Measurements from ENCODE around the gene PDE4D.

The PDE4D gene

DNA sequence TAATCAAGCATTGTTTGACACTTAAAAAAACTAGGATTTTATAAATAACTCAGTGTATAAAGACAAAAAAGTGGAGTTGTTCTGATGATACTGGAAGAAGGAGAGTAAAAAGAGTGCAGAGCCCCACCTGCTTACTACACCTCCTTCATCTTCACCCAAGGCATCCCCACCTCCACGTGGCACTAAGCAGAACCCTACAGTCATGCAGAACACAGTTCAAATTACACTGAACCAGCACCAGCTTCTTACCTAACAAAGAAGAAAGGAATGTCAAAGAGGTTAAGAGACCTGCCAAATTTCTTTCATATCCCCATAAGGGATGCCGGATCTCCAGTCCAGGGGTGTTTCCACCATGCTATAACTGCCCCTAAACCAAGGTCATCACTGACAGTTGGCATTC, 55.5 kb downstream of the PDE4D start:
- no peak for FAIRE-seq

DNA sequence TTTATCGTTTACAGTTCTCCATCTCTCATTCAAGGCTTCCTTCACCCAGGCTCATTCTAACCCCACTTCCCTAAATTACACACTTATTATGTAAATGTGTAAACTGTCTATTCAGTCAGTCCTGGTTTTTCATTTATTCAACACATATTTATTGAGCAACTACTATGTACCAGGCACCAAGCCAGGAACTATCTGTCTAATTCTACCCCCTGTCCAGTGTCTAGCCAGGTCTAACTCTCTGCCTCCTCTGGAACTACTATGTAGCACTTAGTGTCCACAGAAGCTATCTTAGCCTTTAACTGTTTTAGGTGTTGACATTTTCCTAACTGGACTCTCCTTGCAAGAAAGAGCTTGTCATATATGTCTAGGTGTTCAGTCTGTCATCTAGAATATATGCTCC, 56.5 kb downstream of the PDE4D start:
- FAIRE-seq: no peak

DNA sequence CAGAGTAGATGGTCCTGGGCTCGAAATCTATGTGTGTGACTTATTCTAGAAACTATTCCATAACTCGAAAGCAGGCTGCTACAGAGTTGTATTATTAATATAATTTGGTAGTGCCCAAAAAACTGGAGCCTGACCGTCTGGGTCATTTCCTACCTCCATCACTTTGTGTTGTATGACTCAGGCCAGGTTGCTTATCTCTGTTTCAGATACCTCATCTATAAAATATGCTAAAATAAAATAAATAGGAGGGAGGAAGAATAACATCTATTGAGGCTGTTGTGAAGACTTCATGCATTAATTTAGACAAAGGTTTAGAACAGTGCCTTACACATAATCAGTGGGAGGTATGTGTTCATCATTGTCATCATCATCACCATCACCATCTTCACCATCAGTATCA, 57.7 kb downstream of the PDE4D start:
- FAIRE-seq: no peak

DNA sequence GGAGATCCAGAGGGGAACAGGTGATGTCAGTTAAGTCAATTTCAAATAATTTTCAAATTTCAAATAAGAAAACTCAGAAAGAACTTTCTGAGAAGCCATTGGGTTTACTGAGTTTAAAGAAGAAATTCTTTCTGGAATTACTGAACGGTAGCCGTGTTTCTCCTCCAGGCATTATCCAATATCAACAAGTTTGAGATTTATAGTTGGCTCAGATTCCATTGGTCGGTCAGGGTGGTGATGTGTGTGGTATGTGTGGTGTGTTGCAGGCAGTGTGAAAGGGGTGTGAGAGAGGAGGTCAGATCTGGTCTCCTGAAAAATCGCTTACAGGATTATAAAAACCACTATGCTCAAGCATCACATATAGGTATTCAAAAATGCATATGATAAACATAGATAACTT, 60.1 kb downstream of the PDE4D start:
- FAIRE-seq: no peak

- FAIRE-seq: no peak
Measured at GRCh38 chr5:59832577-59833301, 60.8 kb downstream of the PDE4D start.

DNA sequence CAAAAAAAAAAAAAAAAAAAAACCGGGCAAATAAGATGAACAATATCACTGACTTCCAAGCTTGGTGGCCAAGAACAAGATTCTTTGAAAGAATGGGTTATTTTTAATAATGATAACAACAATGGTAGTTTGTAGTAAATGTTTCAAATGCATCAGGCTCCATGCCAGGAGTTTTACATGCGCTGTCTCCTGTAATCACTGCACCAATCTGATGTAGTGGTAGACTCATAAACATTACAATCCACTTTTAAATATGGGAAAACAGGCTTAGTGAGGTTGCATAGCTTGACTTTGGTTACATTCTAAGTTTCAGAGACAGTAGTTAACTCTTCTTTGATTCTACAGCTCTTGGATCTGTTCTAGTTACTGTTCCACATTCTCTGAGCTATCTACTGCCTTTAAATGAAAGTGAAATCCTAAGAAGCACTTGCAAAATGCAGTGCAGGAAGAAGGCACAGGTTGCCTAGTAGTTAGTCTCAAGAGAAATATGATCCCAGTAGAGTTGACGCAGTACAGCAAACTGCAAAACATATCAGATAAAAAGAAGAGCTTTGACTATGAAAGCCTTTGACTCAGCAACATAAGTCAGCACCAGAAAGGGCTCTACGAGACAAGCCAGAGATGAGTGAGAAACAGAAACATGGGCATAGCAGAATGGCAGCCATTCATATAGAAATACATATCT, 62.1 kb downstream of the PDE4D start:
- no peak for FAIRE-seq

DNA sequence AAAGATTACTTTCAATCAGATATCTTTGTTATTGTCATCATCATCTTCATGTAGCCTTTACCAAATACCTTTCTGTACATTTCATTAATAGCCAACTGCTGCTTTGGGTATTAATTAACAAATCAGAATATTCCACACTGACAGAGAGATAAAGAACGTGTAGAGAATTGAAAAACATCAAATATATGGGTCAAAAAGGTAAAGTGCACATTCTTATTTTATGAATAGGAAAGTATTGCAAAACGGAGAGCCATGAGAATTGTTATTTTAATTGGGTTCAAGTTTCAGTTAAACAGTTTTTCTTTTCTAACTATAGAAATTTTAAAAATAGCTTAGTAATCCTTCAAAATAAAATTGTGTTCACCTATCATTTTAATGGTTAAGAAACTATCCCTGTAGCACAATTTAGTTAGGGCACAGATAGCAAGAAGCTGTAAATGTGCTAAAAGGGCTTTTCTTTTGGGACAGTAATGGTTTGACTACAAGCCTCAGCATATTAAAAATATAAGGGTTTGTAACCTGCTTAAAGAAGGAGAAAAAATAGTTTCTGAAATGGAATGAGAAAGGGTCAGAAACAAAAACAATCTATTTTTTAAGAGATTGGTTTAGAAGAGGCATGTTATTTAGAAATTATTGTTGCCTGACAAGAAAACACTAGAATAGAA, 62.9 kb downstream of the PDE4D start:
- FAIRE-seq: no peak

- no peak for FAIRE-seq
Measured at GRCh38 chr5:59829922-59830321, 63.6 kb downstream of the PDE4D start.

- FAIRE-seq: no peak
Measured at GRCh38 chr5:59829386-59829785, 64.1 kb downstream of the PDE4D start.

DNA sequence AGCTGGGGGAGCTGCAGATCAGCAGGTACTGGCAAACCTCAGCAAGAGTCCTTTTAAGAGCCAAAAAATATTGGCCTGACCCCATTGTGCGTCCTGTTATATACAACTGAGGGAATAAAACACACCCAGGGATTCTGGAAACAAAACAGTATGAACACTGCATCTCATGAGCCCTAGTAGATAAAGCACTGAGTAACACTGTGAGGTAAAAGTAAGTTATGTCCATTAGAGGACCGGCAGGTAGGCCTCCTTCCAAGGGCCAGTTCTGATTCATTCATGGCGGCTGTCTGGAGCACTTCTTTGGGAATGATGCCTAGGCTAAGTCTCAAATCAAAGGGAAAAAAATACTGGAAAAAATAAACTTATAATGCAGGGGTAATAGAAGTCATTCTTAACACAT, 64.9 kb downstream of the PDE4D start:
- no peak for FAIRE-seq

- no peak for FAIRE-seq
Measured at GRCh38 chr5:59826996-59827395, 66.5 kb downstream of the PDE4D start.

DNA sequence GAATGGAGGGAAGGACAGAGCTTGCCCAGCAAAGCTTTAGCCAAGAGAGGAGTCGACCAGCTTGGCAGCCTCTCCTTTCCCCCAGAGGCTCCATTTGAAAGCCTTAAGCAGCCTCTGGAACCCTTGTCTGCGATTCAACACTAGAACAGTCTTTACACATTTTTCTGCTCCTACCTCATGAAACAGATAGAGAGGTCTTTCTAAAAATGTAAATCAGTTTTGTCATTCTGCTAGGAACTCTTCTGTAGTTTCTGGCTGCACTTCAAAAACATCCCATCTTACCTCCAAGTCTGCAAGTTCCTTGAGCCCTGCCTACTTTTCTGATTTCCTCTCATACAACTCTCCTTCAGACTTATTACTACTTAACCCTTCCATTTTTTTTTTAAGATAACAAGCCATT, 70.1 kb downstream of the PDE4D start:
- no peak for FAIRE-seq

DNA sequence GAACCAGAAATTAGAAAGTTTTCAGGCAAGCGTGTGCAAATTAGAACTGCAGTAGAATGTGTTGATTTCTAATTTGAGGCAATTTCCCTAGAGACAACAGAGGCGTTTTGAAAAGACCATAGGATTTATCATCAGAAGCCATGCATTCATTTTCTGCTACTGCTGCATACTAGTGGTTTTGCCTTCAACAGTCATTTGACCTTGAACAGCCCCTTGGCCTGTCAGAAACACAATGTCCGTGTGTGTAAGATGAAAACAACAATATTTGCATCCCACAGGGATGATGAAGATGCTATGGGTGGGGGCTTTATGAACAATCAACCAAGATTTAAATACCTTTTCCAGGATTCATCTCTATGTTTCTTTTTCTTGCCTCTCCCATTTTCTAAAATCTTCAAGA, 73.7 kb downstream of the PDE4D start:
- no peak for FAIRE-seq

DNA sequence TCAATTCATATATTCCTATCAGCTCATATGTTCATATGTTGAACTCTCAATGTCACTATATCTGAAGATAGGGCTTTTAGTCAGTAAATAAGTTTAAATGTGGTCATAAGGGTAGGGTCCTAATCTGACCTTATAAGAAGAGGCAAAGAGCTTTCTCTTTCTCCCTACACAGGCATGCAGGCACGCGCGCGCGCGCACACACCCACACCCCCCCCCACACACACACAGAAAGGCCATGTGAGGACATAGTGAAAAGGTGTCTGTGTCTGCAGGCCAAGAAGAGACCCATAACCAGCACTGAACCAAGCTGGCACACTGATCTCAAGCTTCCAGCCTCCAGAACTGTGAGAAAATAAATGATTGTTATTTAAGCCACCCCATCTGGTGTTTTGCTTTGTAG, 76.0 kb downstream of the PDE4D start:
- FAIRE-seq: no peak

DNA sequence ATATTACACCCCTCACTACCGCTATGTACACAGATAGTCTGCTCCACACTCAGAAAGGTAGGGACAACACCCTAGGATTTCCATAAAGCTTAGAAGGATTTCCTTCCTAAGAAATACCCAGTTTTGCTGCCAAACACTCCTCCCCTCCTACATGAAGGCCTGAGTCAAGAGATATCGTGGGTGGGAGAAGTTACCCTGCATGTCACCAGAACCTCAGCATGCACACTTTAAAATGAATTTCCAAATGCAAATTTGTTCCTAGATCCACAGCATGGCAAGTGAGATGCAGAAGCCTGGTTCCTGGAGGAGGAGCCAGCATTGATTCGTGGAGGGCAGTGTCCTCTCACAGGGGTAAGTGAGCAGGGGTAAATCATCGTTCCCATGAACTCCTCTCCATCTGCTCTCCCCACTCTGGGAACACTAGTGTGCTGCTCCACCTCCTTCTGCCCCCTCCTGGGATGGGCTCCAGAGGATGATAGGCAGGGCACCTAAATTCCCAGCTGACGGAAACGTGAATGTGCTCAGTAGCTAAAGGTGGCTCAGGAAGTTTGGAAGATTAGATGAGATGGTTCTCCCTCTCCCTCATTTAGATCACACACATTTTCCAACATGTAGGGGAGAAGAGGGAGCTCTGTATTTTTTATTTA, 76.7 kb downstream of the PDE4D start:
- no peak for FAIRE-seq

DNA sequence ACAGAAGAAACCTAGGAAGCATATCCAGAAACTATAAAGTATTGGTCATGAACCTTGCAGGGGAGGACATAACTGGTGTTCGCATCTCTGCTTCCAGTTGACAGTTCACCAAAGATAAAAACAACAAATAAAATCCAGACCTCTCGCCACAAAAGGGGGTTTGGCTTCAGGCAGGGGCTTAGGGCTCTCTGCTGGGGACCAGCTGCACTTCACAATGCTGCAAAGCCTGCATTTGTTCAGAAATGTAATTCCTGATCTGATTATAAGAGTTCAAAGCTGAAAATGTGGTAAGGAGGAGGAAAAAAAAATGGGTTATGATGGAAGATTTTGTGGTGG, 79.0 kb downstream of the PDE4D start:
- FAIRE-seq: no peak

- FAIRE-seq: peak; percentile 84
Measured at GRCh38 chr5:59813761-59814536, 79.6 kb downstream of the PDE4D start.

DNA sequence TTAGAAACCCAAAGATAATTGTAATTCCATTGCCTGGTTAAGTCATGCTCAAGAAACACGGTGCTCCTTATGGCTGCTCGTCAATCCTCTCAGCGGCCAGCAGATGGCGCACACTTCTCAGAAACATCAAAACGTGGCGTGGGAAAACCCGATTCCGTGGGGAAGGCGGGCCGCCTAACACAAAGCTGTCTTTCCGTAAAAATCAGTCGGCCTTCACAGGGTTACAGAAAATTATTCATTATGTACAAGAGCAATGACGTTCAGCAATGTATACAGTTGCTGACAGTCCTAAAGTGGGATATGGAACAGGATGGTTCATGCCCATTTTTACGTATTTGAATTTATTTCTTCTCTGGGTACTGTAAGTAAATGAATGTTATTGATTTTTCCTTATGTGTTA, 83.5 kb downstream of the PDE4D start:
- FAIRE-seq: peak; percentile 84

- no peak for FAIRE-seq
Measured at GRCh38 chr5:59807806-59808205, 85.7 kb downstream of the PDE4D start.

DNA sequence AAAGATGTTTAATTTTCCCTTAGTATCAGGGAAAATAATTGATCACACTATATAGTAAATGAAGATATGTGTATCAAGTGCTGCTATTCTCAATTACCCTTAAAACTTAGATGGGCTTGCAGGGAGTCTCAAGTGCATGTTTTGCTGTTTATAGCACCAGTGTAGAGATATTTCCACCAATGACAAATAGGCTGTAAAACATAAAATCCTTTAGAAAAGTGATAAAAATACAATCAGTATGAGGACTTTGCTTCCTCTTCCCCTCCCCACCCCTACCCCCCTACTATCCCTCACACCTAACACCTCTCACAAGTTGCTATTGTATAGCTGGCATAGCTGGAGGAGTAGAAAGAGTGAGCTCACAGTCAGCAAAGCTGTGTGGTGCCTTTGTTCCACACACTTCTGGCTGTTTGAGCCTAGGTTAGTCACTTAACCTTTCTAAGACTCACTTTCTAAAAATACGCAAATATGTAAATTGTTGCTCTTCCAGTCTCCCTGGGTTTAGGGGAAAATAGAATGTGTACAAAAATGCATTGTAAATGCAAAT, 93.1 kb downstream of the PDE4D start:
- no peak for FAIRE-seq

GRCh38 chr5:59799668-59800346, 93.7 kb downstream of the PDE4D start:
- FAIRE-seq: peak; percentile 94
